HK-2 (cell line): ENCODE measurements around the gene LCT.
"Not testable (repeated sequence)": the region's sequence is repeated elsewhere in the genome, so short reads cannot be mapped to it uniquely, and the experiment has no call there.

Experiments used
- DNase-seq: peaks from one replicate; pipeline ENCODE4 v3.0.0-alpha.2; 2018; ENCODE audit not compliant: unreplicated experiment

The LCT gene

DNA sequence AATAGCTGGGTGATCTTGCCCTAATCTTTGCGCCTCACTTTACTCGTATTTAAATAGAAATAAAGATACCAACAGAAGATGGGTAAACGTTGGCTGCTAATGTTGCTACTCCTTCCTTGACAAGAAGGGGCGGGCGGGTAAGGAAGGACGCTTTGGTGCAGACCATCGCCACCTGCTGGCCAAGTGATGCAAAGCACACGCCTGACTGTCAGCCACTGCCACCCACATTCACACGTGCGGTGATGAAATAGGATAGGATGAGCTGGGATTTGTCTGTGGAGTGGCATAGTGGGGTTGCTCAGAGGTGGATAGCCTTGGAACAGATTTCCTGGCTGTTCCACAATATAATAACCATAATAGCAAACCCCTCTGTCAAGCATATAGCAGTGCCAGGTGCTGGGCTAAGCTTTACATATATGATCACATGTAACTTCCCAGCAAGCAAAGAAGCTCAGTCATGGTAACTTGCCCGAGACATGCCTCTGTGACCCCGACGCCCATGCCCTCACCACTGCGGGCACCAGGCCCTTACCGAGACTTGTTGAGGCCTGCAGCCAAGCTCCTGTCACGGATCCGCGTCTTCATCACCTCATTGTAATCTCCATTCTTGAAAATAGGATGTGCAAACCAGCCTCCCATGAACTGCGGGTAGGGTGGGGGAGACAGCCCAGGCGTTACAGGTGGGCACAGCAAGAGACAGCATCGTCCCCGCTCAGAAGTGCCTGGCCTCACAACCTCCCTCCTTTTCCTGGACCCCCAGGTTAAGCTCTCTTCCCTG, 39.3 kb downstream of the LCT start:
- peak; percentile 76 for DNase-seq

DNA sequence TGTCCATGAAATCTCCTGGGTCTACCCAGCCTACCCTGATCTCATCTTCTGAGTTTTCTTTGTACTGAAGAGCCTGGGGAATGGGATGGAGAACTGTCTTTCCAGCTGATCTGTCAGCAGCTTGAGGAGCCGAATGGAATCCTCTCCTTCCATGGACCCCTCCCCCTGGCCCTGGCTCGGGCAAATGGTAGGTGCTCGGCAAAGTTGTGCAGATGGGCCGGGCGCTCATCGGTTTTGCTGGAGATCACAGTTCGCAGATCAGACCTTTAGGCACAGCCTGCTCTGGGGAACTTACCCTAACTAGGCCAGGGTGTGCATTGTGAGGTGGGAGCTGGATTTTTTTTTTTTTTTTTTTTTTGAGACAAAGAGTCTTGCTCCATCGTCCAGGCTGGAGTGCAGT, 40.4 kb downstream of the LCT start:
- no peak for DNase-seq

DNA sequence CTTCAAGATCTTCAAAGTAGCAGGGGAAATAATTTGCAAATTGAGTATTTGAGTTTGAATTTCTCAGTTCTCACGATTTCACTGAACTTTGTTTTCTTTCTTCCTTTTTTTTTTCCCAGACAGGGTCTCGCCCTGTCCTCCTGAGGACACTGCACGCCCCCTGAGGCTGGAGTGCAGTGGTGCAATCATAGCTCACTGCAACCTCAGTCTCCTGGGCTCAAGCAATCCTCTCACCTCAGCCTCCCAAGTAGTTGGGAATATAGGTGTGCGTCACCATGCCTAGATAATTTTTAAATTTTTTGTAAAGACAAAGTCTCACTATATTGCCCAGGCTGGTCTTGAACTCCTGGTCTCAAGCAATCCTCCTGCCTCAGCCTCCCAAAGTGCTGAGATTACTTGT, 41.3 kb downstream of the LCT start:
- DNase-seq = not testable (repeated sequence)

- DNase-seq = no peak
Measured at GRCh38 chr2:135792401-135793150, 44.4 kb downstream of the LCT start.

DNA sequence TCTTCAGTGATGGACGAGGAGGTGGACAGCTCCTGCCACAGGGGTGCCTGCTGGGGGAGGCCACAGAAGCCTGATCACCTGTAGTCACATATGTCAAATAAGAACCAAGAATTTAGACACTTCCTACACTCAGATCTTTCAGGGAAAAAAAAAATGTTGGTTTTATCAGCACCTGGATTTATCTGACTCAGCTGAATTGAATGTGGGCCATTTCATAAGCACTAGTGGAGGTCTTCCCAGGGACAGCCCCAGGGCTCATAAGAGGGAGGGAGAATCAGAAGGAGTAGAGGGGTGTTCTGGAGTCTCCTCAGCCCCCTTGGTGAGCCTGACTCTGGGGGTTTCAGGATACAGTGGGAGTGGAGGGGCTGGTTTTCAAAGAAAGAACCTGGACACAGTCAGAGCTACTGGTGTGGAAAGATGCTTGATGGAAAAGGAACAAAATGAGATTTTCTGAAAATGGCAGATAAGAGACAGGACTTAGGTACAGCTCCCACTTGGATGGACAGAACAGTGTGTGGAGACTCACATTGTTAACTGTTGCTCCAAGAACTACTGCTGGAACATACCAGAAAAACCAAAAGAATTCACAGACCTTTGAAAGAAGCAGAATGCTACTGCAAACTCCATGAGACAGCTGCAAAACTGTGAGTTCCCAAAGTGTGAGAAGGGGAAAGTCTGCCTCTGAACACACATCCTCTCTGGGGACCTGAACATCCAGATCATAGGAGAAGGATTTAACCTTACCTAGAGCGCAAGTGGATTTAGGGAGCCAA, 45.4 kb downstream of the LCT start:
- no peak for DNase-seq

DNA sequence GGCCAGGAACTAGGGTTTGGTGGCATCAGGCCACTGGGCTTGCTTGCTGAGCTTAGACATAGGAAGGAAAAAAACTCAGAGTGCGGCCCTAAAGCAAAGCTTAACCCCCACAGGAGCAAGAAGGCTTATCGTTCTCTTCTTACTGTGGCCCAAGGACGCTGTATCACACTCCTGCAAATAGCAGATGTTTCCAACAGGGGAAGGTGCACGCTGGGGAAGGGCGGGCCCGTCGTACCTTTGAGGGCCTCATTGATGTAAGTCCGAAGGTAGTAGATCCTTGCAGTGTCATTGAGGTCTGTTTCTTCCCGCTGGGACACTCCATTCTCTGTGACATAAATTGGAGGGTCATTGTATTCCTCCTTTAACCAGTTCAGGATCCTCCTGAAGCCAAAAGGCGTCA, 46.6 kb downstream of the LCT start:
- no peak for DNase-seq

DNA sequence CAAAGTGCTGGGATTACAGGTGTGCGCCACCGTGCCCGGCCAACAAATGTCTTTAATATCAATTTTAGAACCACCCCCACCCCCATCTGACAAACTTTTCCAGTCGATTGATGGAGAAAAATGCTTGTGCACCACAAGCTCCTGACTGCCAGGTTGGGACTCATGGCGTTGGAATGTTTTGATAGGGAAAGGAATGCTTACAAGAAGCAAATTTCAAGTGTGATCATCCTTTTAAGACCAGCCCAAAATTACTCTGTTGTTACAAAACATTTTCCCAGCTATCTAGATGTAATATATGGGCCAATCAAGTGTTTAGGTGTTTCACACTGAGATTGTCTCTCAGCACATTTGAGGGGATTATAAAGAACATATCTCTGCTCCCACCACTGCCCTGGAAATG, 50.2 kb downstream of the LCT start:
- peak; percentile 44 for DNase-seq

- DNase-seq = no peak
Measured at GRCh38 chr2:135785032-135785431, 52.0 kb downstream of the LCT start.

DNA sequence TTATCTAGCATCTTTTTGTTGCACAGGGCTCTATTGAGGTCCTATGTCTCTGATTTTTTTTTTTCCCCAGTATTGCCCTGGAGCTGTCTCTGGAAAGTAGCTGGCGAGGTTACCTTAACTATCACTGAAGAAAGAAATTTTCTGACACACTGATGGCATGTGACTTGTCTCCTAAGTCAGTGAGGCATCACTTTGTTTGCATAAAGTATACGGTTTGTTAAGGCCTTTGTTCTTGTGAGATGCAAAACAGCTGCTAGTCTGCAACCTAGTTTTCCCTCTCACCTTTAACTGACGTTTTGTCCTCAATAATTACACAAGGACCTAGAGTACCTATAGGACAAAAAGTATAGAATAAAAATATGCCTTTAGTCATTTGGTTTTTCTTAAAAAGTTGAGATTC, 53.5 kb downstream of the LCT start:
- DNase-seq = no peak

DNA sequence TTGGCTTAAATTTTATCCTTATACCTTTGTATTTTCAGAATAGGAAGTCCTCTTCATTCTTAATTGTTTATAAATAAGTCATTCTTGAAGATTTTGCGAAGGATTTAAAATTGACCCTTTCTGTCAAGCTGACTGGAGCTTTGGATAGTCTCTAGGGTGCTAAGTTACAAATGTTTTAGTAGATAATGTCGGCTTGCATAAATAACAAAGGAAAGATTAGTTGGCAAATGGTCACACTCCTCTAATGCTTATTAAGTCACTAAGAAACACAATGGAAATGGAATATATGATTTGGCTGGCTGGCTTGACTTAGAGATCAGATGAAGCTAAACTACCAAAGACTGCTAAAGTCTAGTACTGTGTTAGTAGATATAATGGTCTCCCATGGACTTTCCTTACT, 54.8 kb downstream of the LCT start:
- DNase-seq = no peak

DNA sequence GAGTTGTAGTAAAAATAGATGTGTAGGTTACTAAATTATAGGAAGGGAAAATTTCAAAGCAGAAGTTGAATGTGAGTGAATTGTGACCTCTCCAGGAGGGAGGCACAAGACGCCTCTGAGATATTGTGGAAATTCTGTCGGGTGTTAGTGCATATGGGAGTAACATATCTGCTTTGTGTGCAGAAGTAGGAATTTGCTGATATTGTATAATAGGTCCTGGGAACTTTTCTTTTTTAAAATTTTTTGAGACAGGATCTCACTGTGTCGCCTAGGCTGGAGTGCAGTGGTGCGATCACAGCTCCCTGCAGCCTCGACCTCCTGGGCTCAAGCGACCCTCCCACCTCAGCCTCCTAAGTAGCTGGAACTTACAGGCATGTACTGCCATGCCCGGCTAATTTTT, 60.6 kb downstream of the LCT start:
- no peak for DNase-seq

DNA sequence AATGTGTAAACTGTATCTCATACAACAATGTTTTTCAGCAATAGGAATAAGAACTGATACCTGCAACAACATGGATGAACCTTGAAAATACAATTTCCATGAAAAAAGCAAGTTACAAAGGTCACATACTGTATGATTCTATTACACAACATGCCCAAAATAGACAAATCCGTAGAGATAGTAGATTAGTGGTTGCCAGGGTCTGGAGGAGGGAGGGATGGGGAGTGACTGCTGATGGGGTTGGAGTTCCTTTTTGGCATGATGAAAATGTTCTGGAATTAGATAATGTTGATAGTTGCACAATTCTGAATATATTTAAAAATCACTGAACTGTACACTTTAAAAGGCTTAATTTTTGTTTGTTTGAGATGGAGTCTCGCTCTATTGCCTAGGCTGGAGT, 61.6 kb downstream of the LCT start:
- no peak for DNase-seq

DNA sequence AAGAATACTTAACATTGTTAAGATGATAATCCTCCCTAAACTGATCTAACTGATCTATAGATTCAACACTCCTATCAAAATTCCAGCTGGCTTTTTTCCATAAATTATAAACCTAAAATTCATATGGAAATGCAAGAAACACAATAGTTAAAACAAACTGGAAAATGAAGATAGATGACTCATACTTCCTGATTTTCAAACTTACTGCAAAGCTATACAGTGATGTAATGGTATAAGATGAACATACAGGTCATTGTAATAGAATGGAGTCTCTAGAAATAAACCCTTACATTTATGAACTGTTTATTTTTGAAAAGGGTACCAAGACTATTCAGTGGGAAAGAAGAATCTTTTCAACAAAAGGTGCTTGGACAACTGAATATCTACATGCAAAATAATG, 63.1 kb downstream of the LCT start:
- DNase-seq = no peak

- DNase-seq = no peak
Measured at GRCh38 chr2:135773319-135773718, 63.7 kb downstream of the LCT start.

GRCh38 chr2:135768863-135769262, 68.1 kb downstream of the LCT start:
- no peak for DNase-seq

GRCh38 chr2:135762530-135762929, 74.5 kb downstream of the LCT start:
- no peak for DNase-seq

GRCh38 chr2:135762022-135762421, 75.0 kb downstream of the LCT start:
- DNase-seq = no peak

- no peak for DNase-seq
Measured at GRCh38 chr2:135756692-135757091, 80.3 kb downstream of the LCT start.

DNA sequence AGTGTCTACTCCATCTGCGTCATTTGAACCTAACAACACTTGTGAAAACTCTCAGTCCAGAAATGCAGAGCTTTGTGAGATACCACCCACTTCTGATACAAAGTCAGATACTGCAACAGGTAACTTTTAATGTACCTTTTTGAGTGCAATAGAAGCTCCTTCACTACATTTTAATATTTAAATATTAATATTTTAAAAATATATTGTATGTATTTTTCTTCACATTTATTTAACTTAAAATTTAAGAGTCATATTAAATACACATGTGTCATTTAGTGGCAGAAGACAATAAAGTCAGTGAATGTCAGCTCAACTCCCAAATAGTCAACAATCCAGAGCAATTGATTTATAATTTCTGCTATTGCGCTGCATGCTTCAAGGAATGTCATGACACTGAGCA, 81.4 kb downstream of the LCT start:
- no peak for DNase-seq

DNA sequence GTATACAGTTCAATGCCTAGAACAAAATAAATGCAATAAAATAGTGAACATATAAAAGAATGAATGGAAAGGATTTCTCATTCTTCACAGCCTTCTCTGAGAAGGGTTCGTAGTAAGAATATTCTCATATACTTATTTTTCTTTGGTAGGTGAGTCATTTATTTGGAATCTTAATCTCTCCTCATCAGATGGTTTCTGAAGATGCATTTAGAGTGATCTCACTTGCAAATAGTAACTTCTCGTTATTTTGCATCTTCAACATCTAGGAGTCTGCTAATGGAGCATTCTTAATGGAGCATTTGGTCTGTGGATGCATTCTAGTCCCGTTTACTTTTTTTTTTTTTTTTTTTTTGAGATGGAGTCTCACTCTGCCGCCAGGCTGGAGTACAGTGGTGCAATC, 91.4 kb downstream of the LCT start:
- no peak for DNase-seq

- no peak for DNase-seq
Measured at GRCh38 chr2:135744760-135745314, 92.1 kb downstream of the LCT start.

DNA sequence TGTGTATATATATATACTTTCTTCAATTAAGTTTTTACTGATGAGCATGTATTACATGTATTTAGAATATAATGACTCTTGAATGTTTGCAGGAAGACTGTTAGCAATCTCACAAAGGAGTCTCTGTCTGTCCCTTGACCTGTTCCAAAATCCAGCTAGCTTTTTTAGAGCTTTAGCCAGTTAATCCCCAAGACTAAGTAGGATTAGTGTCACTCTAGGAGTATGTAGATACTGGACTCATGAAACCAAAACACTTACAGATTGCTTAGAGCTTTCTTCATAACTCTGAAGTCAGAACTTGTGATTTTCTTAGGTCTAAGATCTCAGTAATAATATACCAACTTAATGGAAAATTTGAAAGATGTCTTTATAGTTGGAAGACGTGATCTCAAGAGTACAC, 93.1 kb downstream of the LCT start:
- DNase-seq = no peak
